HFFc6 (cell line): ENCODE measurements around the gene PDE6C. TPM values are rescaled to one million over a fixed set of nuclear protein-coding genes. Genes with fewer than 3 reads are reported as not detected.

Source experiments
- DNase-seq: peaks from one replicate; pipeline ENCODE4 v3.0.0-alpha.2; 2018
- H3K27ac Mint-ChIP-seq: 2 replicates; pipeline ENCODE4 v1.8.0; 2020; ENCODE audit warnings: mild to moderate bottlenecking, mixed read lengths
- H3K27me3 Mint-ChIP-seq: 2 replicates; pipeline ENCODE4 v1.8.0; 2021; ENCODE audit warnings: mild to moderate bottlenecking, moderate library complexity, mixed read lengths; ENCODE audit not compliant: insufficient read depth
- H3K36me3 Mint-ChIP-seq: 2 replicates; pipeline ENCODE4 v1.8.0; 2021; ENCODE audit warnings: low read depth, mixed read lengths
- H3K4me1 Mint-ChIP-seq: 2 replicates; pipeline ENCODE4 v1.8.0; 2020; ENCODE audit warnings: low read depth, mixed read lengths
- H3K4me3 Mint-ChIP-seq: 2 replicates; pipeline ENCODE4 v1.8.0; 2020; ENCODE audit warnings: mild to moderate bottlenecking, moderate library complexity, mixed read lengths
- H3K9me3 Mint-ChIP-seq: 2 replicates; pipeline ENCODE4 v1.8.0; 2020; ENCODE audit warnings: mild to moderate bottlenecking, mixed read lengths
- CTCF ChIP-seq: fragments of 200-600 bp; sonication (generic); IDR thresholded peaks from 2 replicates; pipeline ENCODE4 v1.5.0; 2021; ENCODE audit warnings: antibody characterized with exemption, mild to moderate bottlenecking
- total RNA-seq, 6 experiments: library from RNA; stranded (reverse); fragmentation: NEBNext Ultra II Directional; extraction: Animal tissue kit (Norgen Biotek cat#: 25700); gene quantifications; 2 replicates in 1 of 6; 3 replicates in 5 of 6; pipeline ENCODE4 v1.2.3, GENCODE V29; 2021

The PDE6C gene
- total RNA-seq, 6 experiments from 2014 or later: not detected

DNA sequence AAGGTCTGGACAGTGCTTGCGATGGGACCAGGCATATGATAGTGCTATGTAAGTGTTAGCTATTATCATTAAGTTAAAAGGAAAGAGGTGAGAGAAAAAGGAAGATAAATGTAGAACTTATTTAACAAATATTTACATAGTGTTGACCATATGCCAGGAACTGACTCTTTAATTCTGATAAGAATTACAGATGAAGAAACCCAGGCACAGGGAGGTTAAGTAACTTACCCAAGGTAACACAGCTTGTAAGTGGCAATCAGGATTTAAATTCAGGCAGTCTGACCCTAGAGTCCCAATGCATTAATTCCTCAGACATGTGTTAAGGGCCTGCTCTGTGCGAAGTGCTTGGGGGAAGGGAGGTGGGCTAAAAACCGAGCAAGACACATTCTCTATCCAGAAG, 34.8 kb upstream of the PDE6C start:
- H3K36me3 Mint-ChIP-seq: no peaks in the 10 kb centered on the region
- no peak overlapping the region for H3K27ac Mint-ChIP-seq
- H3K9me3 Mint-ChIP-seq: no peaks in the 10 kb centered on the region; the same call in 1 of the 2 replicates
- no peak for DNase-seq
- no peaks in the 10 kb centered on the region; the same call in 1 of the 2 replicates for H3K4me1 Mint-ChIP-seq
- no peak for TF ChIP-seq CTCF
- no peak overlapping the region for H3K4me3 Mint-ChIP-seq
- peaks cover 45% of the 10 kb centered on the region for H3K27me3 Mint-ChIP-seq

GRCh38 chr10:93579089-93579488, 33.2 kb upstream of the PDE6C start:
- DNase-seq: no peak
- no peaks in the 10 kb centered on the region; the same call in 1 of the 2 replicates for H3K4me1 Mint-ChIP-seq
- TF ChIP-seq CTCF: no peak
- peaks cover 48% of the 10 kb centered on the region for H3K27me3 Mint-ChIP-seq
- H3K4me3 Mint-ChIP-seq: no peak overlapping the region
- H3K27ac Mint-ChIP-seq: no peak overlapping the region
- H3K36me3 Mint-ChIP-seq: no peaks in the 10 kb centered on the region
- H3K9me3 Mint-ChIP-seq: no peaks in the 10 kb centered on the region; the same call in 1 of the 2 replicates

- peaks cover 47% of the 10 kb centered on the region for H3K27me3 Mint-ChIP-seq
- H3K36me3 Mint-ChIP-seq: no peaks in the 10 kb centered on the region
- no peak for TF ChIP-seq CTCF
- H3K4me1 Mint-ChIP-seq: no peaks in the 10 kb centered on the region; the same call in 1 of the 2 replicates
- DNase-seq: no peak
- H3K9me3 Mint-ChIP-seq: no peaks in the 10 kb centered on the region; the same call in 1 of the 2 replicates
- no peak overlapping the region for H3K4me3 Mint-ChIP-seq
- H3K27ac Mint-ChIP-seq: no peak overlapping the region
These were observed 32.2 kb upstream of the PDE6C start for GRCh38 chr10:93579985-93580711.

GRCh38 chr10:93580828-93581227, 31.5 kb upstream of the PDE6C start:
- no peak for TF ChIP-seq CTCF
- Mint-ChIP-seq H3K4me1 (no peaks in the 10 kb centered on the region; the same call in 1 of the 2 replicates), H3K36me3 (no peaks in the 10 kb centered on the region), H3K4me3 (no peak overlapping the region), H3K27ac (no peak overlapping the region), H3K9me3 (no peaks in the 10 kb centered on the region; the same call in 1 of the 2 replicates), H3K27me3 (peaks cover 49% of the 10 kb centered on the region)
- peak; percentile 21 for DNase-seq

GRCh38 chr10:93584445-93584844, 27.9 kb upstream of the PDE6C start:
- H3K27ac Mint-ChIP-seq: no peak overlapping the region
- no peaks in the 10 kb centered on the region; the same call in 1 of the 2 replicates for H3K4me1 Mint-ChIP-seq
- no peaks in the 10 kb centered on the region for H3K36me3 Mint-ChIP-seq
- peaks cover 54% of the 10 kb centered on the region for H3K27me3 Mint-ChIP-seq
- no peak overlapping the region for H3K4me3 Mint-ChIP-seq
- no peaks in the 10 kb centered on the region; the same call in 1 of the 2 replicates for H3K9me3 Mint-ChIP-seq
- no peak for DNase-seq
- TF ChIP-seq CTCF: no peak
